Fibroblast of the aortic adventitia (primary cell): ENCODE measurements around the gene BCO2. TPM values are rescaled to one million over a fixed set of nuclear protein-coding genes. Genes with fewer than 3 reads are reported as not detected.

Experiments used
- DNase-seq: peaks from one replicate; pipeline ENCODE4 v3.0.0-alpha.2; 2010; ENCODE audit warnings: low read depth
- H3K4me3 ChIP-seq: 2 replicates; pipeline ENCODE4 v1.5.1; 2011; ENCODE audit warnings: low read depth, mild to moderate bottlenecking, control low read depth, low read length, moderate library complexity
- CTCF ChIP-seq: IDR thresholded peaks from 2 replicates; pipeline ENCODE4 v1.5.1; 2011; ENCODE audit warnings: mild to moderate bottlenecking, low read length, control low read depth, inconsistent platforms; ENCODE audit not compliant: insufficient read depth
- small RNA-seq: library from RNA; depleted of rRNA; stranded (forward); fragments of <200 nt; gene quantifications from one replicate; pipeline ENCODE3, GENCODE V24; 2012
- total RNA-seq: library from RNA; depleted of rRNA; stranded (reverse); fragments of >200 nt; gene quantifications from 2 replicates; pipeline ENCODE4 v1.2.3, GENCODE V29; 2012; ENCODE audit warnings: low replicate concordance

The BCO2 gene
- total RNA-seq, 1 donor, result 1.5 TPM

- no peak for DNase-seq
Observed at GRCh38 chr11:112260490-112260889, 85.2 kb downstream of the BCO2 start, which contains the start of gene PLET1. TSS of gene PLET1 (minus strand) at chr11:112260860. CDS start at chr11:112260589, 271 bp downstream.

GRCh38 chr11:112265659-112266409, 90.5 kb downstream of the BCO2 start:
- no peak for TF ChIP-seq CTCF
- no peak overlapping the region for H3K4me3 ChIP-seq
- no peak for DNase-seq

More at GRCh38 chr11:112260490-112260889, 85.2 kb downstream of the BCO2 start, which contains the start of gene PLET1:
- no peak within 1 kb of the TSS for H3K4me3 ChIP-seq
- TF ChIP-seq CTCF, result no peak

DNA sequence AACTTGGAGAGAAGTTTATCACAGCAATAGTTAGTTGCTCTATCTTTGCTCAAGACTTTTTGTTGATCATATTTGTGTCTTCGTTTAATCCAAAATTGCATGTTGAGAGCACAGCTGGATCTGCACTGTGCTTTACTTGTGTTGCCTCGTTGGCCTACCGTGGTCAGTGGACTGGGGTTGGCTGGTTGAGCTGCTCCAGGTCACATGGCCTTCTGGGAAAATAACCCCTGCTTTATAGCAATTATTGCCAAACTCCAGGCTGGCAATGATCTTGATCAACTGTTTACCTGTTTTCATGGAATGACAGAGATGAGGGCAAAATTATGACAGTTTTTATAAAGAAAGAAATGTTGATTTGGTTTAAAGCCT, 91.1 kb downstream of the BCO2 start:
- TF ChIP-seq CTCF, result no peak
- no peak for DNase-seq
- no peak overlapping the region for H3K4me3 ChIP-seq

GRCh38 chr11:112267188-112267591, 91.9 kb downstream of the BCO2 start:
- H3K4me3 ChIP-seq, result no peak overlapping the region
- no peak for DNase-seq
- TF ChIP-seq CTCF, result no peak

DNA sequence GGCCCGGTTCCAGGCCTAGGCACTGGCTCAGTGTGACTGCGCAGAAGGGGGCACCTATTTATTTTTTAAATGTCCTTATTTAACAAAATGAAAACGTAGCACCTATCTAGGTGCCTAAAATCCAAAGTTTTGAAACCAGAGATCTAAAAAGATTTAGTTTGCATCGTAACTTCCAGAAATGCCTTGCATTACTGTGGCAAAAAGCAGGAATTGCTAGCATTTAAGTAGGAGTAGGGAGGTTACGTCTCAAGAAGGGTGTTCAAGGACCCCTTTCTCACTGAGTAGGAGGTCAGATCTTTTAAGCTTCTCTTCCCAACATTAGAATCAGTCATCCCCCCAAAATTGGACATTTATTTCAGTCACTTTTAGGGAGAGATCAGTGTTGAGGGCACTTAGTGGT, 93.1 kb downstream of the BCO2 start:
- no peak overlapping the region for H3K4me3 ChIP-seq
- TF ChIP-seq CTCF, result no peak
- DNase-seq, result no peak

Small RNA genes lying within 50 kb of the gene (small RNA-seq; reads per million reads assigned to genes)
- gene MRPS36P4, result not detected

Other genes starting within 250 kb of the BCO2 start
- 22.1 and 24.8 TPM in 2 replicates for gene DIXDC1, start 238.2 kb upstream of the BCO2 start, total RNA-seq
- 16.6 and 35.0 TPM in 2 replicates for gene DLAT, start 150.1 kb upstream of the BCO2 start, total RNA-seq
- gene PIH1D2, start 101.5 kb upstream of the BCO2 start, total RNA-seq, result 5.1 and 5.5 TPM in 2 replicates
- 26.2 and 31.1 TPM in 2 replicates for gene NKAPD1, start 101.2 kb upstream of the BCO2 start, total RNA-seq
- gene TIMM8B, start 88.8 kb upstream of the BCO2 start, total RNA-seq, result 27.5 and 41.5 TPM in 2 replicates
- gene SDHD, start 88.6 kb upstream of the BCO2 start, total RNA-seq, result 40.1 and 110 TPM in 2 replicates
- gene IL18, start 11.4 kb upstream of the BCO2 start, total RNA-seq, result 0.81 and 1.4 TPM in 2 replicates
- 0.36 TPM in 1 of 2 replicates, not detected in the other for gene TEX12, start 8.1 kb upstream of the BCO2 start, total RNA-seq
- 19.7 and 52.2 TPM in 2 replicates for gene PTS, start 50.9 kb downstream of the BCO2 start, total RNA-seq
- not detected in 2 replicates for gene PLET1, start 85.3 kb downstream of the BCO2 start, total RNA-seq